DOHH2 (cell line): Measurements from ENCODE around the gene NOX5.

Experiments used
- H3F3A ChIP-seq: fragments of 200-600 bp; sonication (generic), shearing (Covaris generic); 2 replicates; pipeline ENCODE4 v1.6.0; 2016; ENCODE audit warnings: antibody characterized with exemption, mild to moderate bottlenecking; ENCODE audit not compliant: control insufficient read depth, insufficient read depth
- H3K27ac ChIP-seq: fragments of 200-600 bp; sonication (generic); 2 replicates; pipeline ENCODE4 v1.5.1; 2014; ENCODE audit warnings: low read depth, mild to moderate bottlenecking, low read length, moderate library complexity
- H3K27me3 ChIP-seq: fragments of 200-600 bp; sonication (generic); 2 replicates; pipeline ENCODE4 v1.6.1; 2014; ENCODE audit warnings: mild to moderate bottlenecking, low read length, mixed read lengths; ENCODE audit not compliant: control insufficient read depth
- H3K36me3 ChIP-seq: fragments of 200-600 bp; sonication (generic); 2 replicates; pipeline ENCODE4 v1.6.1; 2014; ENCODE audit warnings: mild to moderate bottlenecking, low read length, moderate library complexity, mixed read lengths; ENCODE audit not compliant: control insufficient read depth
- H3K4me1 ChIP-seq: fragments of 200-600 bp; sonication (generic); 2 replicates; pipeline ENCODE4 v1.6.1; 2014; ENCODE audit warnings: mild to moderate bottlenecking, low read length, mixed read lengths; ENCODE audit not compliant: control insufficient read depth
- H3K4me2 ChIP-seq: fragments of 200-600 bp; sonication (generic); 2 replicates; pipeline ENCODE4 v1.6.0; 2014; ENCODE audit warnings: mild to moderate bottlenecking, low read length, moderate library complexity
- H3K4me3 ChIP-seq: fragments of 200-600 bp; sonication (generic); 2 replicates; pipeline ENCODE4 v1.5.1; 2014; ENCODE audit warnings: mild to moderate bottlenecking, low read length, mixed read lengths
- H3K79me2 ChIP-seq: fragments of 200-600 bp; sonication (generic); 2 replicates; pipeline ENCODE4 v1.6.1; 2014; ENCODE audit warnings: mild to moderate bottlenecking, low read length, mixed read lengths; ENCODE audit not compliant: control insufficient read depth
- H3K9me2 ChIP-seq: fragments of 200-600 bp; sonication (generic); replicated peaks from 2 replicates; pipeline ENCODE4 v1.6.1; 2014; ENCODE audit warnings: mild to moderate bottlenecking, low read length, mixed read lengths; ENCODE audit not compliant: control insufficient read depth
- H3K9me3 ChIP-seq: fragments of 200-600 bp; sonication (generic); 2 replicates; pipeline ENCODE4 v1.6.1; 2014; ENCODE audit warnings: antibody characterized with exemption, low read length, mixed read lengths; ENCODE audit not compliant: control insufficient read depth, insufficient read depth
- H4K20me1 ChIP-seq: fragments of 200-600 bp; sonication (generic); 2 replicates; pipeline ENCODE4 v1.6.0; 2014; ENCODE audit warnings: low read depth, mild to moderate bottlenecking, antibody characterized with exemption, low read length, moderate library complexity; ENCODE audit not compliant: control insufficient read depth, insufficient read depth
- EZH2phosphoT487 ChIP-seq: fragments of 200-600 bp; sonication (generic); IDR thresholded peaks from 2 replicates; pipeline ENCODE4 v1.6.1; 2017; ENCODE audit warnings: borderline replicate concordance, mild to moderate bottlenecking, antibody characterized with exemption, low read length, moderate library complexity, mixed read lengths
- TF ChIP-seq, protein P1 (sequence below): fragments of 200-600 bp; sonication (generic); IDR thresholded peaks from one replicate; pipeline ENCODE4 v1.5.1; 2014; ENCODE audit warnings: antibody characterized with exemption, mild to moderate bottlenecking, low read depth, low read length; ENCODE audit not compliant: poor library complexity, severe bottlenecking

NOX5 gene

DNA sequence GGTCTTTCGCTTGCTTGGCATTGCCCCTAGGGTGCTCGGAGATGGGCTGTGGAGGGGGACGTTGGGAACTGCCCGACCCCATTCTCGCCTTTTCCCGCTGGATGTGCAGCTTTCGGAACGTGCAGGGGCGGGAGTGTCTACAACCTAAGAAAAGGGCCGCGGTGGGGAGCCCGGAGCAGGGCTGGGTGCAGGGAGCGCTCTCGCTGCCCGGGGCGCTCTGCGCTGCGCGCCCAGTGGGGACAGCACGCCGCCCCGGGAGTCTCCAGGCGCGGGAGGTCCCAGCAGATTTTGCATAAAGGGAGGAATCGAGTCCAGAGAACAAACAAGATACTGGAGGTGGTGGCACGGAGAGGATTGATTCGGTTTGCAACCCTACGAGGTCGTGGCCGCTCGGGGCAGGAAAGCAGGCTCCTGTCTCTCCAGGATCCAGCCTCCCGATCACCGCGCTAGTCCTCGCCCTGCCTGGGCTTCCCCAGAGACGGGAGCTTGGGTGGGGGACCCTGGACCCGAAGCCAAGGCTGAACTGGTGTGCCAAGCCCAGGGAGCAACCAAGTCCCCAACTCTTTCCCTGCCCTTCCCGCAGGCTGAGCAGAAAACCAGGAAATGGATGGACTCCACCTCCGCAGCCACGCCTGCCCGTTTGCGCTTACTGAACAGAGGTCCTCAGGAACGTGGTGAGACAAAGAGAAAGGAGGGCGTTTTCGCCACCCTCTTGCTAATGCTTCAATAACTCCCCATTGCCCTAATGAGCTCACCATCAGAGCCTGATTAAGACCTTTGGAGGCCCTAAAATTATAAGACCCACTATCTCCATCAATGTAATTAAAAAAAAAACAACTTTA, 59.7 kb downstream of the NOX5 start:
- TF ChIP-seq, protein P1, sequence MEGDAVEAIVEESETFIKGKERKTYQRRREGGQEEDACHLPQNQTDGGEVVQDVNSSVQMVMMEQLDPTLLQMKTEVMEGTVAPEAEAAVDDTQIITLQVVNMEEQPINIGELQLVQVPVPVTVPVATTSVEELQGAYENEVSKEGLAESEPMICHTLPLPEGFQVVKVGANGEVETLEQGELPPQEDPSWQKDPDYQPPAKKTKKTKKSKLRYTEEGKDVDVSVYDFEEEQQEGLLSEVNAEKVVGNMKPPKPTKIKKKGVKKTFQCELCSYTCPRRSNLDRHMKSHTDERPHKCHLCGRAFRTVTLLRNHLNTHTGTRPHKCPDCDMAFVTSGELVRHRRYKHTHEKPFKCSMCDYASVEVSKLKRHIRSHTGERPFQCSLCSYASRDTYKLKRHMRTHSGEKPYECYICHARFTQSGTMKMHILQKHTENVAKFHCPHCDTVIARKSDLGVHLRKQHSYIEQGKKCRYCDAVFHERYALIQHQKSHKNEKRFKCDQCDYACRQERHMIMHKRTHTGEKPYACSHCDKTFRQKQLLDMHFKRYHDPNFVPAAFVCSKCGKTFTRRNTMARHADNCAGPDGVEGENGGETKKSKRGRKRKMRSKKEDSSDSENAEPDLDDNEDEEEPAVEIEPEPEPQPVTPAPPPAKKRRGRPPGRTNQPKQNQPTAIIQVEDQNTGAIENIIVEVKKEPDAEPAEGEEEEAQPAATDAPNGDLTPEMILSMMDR = no peak
- no peak for TF ChIP-seq EZH2phosphoT487
- Histone ChIP-seq H3K4me3 (no peak overlapping the region), H3K27ac (no peak overlapping the region), H3K4me2 (no peak overlapping the region), H3K9me3 (no peaks in the 10 kb centered on the region), H3F3A (no peaks in the 10 kb centered on the region), H3K4me1 (no peaks in the 10 kb centered on the region), H3K79me2 (no peaks in the 10 kb centered on the region), H3K9me2 (no peaks in the 10 kb centered on the region), H4K20me1 (no peaks in the 10 kb centered on the region), H3K36me3 (no peaks in the 10 kb centered on the region), H3K27me3 (peaks cover 13% of the 10 kb centered on the region)

- H3K4me2 ChIP-seq = no peak overlapping the region
- no peaks in the 10 kb centered on the region for H3K9me3 ChIP-seq
- H3K27me3 ChIP-seq = peaks cover 16% of the 10 kb centered on the region
- no peaks in the 10 kb centered on the region for H3K4me1 ChIP-seq
- H3F3A ChIP-seq = no peaks in the 10 kb centered on the region
- H3K4me3 ChIP-seq = no peak overlapping the region
- no peaks in the 10 kb centered on the region for H3K9me2 ChIP-seq
- H4K20me1 ChIP-seq = no peaks in the 10 kb centered on the region
- TF ChIP-seq EZH2phosphoT487 = no peak
- TF ChIP-seq, protein P1 = no peak
- H3K27ac ChIP-seq = no peak overlapping the region
- H3K36me3 ChIP-seq = no peaks in the 10 kb centered on the region
- H3K79me2 ChIP-seq = no peaks in the 10 kb centered on the region
Measured at GRCh38 chr15:69074843-69075224, 60.3 kb downstream of the NOX5 start.

GRCh38 chr15:69075440-69075839, 60.9 kb downstream of the NOX5 start:
- H3K27ac ChIP-seq = no peak overlapping the region
- no peak overlapping the region for H3K4me3 ChIP-seq

More at GRCh38 chr15:69075440-69075839, 60.9 kb downstream of the NOX5 start:
- Histone ChIP-seq H3K4me1 (no peaks in the 10 kb centered on the region), H3F3A (no peaks in the 10 kb centered on the region), H3K79me2 (no peaks in the 10 kb centered on the region), H3K9me2 (no peaks in the 10 kb centered on the region), H3K27me3 (peaks cover 19% of the 10 kb centered on the region), H4K20me1 (no peaks in the 10 kb centered on the region), H3K36me3 (no peaks in the 10 kb centered on the region), H3K9me3 (no peaks in the 10 kb centered on the region), H3K4me2 (no peak overlapping the region)
- TF ChIP-seq EZH2phosphoT487 = no peak
- TF ChIP-seq, protein P1 = no peak
